H1 (cell line): Measurements from ENCODE around the gene ACER3. TPM values are rescaled to one million over a fixed set of nuclear protein-coding genes. Genes with fewer than 3 reads are reported as not detected.

Experiments
- CTCF ChIA-PET: fragments of 300-600 bp; sonication (Branson Sonifier 250); formaldehyde crosslinking; loops from one replicate; lab custom pipeline; 2021; ENCODE audit not compliant: partially characterized antibody; lab: Charles Lee
- POLR2A ChIA-PET: fragments of 300-600 bp; sonication (Branson Sonifier 250); formaldehyde crosslinking; loops from one replicate; lab custom pipeline; 2021; ENCODE audit warnings: inconsistent platforms; ENCODE audit not compliant: partially characterized antibody; lab: Charles Lee
- DNase-seq, 2 experiments: peaks; one replicate each; pipeline versions ENCODE4 v3.0.0 to v3.0.0-alpha.2; 2010 to 2022; ENCODE audit warnings: low spot score in 2 of 2, low read depth in 1 of 2, mixed read lengths in 1 of 2
- FAIRE-seq: peaks from 2 replicates; lab custom pipeline; 2011; peaks lifted over from hg19 to GRCh38; lab: Jason Lieb, UNC
- H2AFZ ChIP-seq: 2 replicates; pipeline ENCODE4 v1.8.1; 2012; ENCODE audit warnings: low read length, inconsistent platforms
- H2AK5ac ChIP-seq: 2 replicates; pipeline ENCODE4 v1.6.1; 2013; ENCODE audit warnings: low read depth, low read length
- H2BK120ac ChIP-seq: replicated peaks from 2 replicates; pipeline ENCODE3; 2013; ENCODE audit warnings: low read depth, low read length, inconsistent platforms
- H2BK12ac ChIP-seq: 2 replicates; pipeline ENCODE4 v1.6.1; 2013; ENCODE audit warnings: low read depth, low read length
- H2BK15ac ChIP-seq: 2 replicates; pipeline ENCODE4 v1.6.1; 2013; ENCODE audit warnings: low read length
- H2BK20ac ChIP-seq: 2 replicates; pipeline ENCODE4 v1.6.1; 2013; ENCODE audit warnings: low read length
- H2BK5ac ChIP-seq: 2 replicates; pipeline ENCODE4 v1.6.1; 2013; ENCODE audit warnings: low read depth, low read length
- H3K14ac ChIP-seq: 2 replicates; pipeline ENCODE4 v1.6.1; 2013; ENCODE audit warnings: inconsistent platforms; ENCODE audit not compliant: insufficient read length
- H3K18ac ChIP-seq: 2 replicates; pipeline ENCODE4 v1.6.1; 2013; ENCODE audit warnings: low read length; ENCODE audit errors: extremely low read depth
- H3K23ac ChIP-seq: 2 replicates; pipeline ENCODE4 v1.6.1; 2013; ENCODE audit warnings: inconsistent platforms; ENCODE audit not compliant: insufficient read length
- H3K23me2 ChIP-seq: 2 replicates; pipeline ENCODE4 v1.6.1; 2013; ENCODE audit warnings: low read depth, low read length
- H3K27ac ChIP-seq: 2 replicates; pipeline ENCODE4 v1.6.1; 2011; ENCODE audit warnings: low read depth, low read length, inconsistent platforms
- H3K27me3 ChIP-seq, 4 experiments: replicated peaks in 1 of 4; 1 replicate in 1 of 4; 2 replicates in 3 of 4; pipeline versions ENCODE4 v1.6.1 to v1.8.1; 2011 to 2013; ENCODE audit warnings: low read length in 3 of 4, mild to moderate bottlenecking in 3 of 4, inconsistent platforms in 2 of 4, mixed read lengths in 2 of 4, moderate library complexity in 1 of 4; ENCODE audit not compliant: control insufficient read depth in 3 of 4, insufficient read depth in 3 of 4; ENCODE audit errors: extremely low read depth in 1 of 4
- H3K36me3 ChIP-seq, 4 experiments: 2 replicates each; pipeline versions ENCODE4 v1.6.1 to v1.8.1; 2011 to 2013; ENCODE audit warnings: mild to moderate bottlenecking in 4 of 4, low read length in 3 of 4, moderate library complexity in 2 of 4, control low read depth in 1 of 4, inconsistent platforms in 1 of 4; ENCODE audit not compliant: insufficient read depth in 4 of 4, control insufficient read depth in 2 of 4
- H3K4ac ChIP-seq: replicated peaks from 2 replicates; pipeline ENCODE3; 2013; ENCODE audit warnings: low read length, low read depth, mixed read lengths, inconsistent platforms; ENCODE audit not compliant: insufficient read length
- H3K4me1 ChIP-seq, 4 experiments: replicated peaks in 1 of 4; 1 replicate in 1 of 4; 2 replicates in 3 of 4; pipeline versions ENCODE4 v1.6.1 to v1.8.1; 2011 to 2013; ENCODE audit warnings: low read length in 3 of 4, inconsistent platforms in 2 of 4, mixed read lengths in 1 of 4; ENCODE audit not compliant: insufficient read depth in 4 of 4, control insufficient read depth in 3 of 4
- H3K4me2 ChIP-seq, 2 experiments: 2 replicates each; pipeline versions ENCODE4 v1.6.1 to v1.8.1; 2011 to 2013; ENCODE audit warnings: low read depth in 2 of 2, low read length in 2 of 2, control low read depth in 1 of 2, inconsistent platforms in 1 of 2, mild to moderate bottlenecking in 1 of 2; ENCODE audit not compliant: insufficient read depth in 1 of 2
- H3K4me3 ChIP-seq, 4 experiments: fragments of 200-600, 300-600 bp in 1 of 4; sonication (generic), shearing (Covaris generic), sonication (Bioruptor Twin) in 1 of 4; 2 replicates each; pipeline versions ENCODE4 v1.5.1 to v1.8.1; 2011 to 2016; ENCODE audit warnings: low read length in 4 of 4, low read depth in 3 of 4, control low read depth in 2 of 4, inconsistent platforms in 2 of 4, mild to moderate bottlenecking in 2 of 4, mixed read lengths in 1 of 4, moderate library complexity in 1 of 4; ENCODE audit not compliant: insufficient read depth in 2 of 4; ENCODE audit errors: extremely low read depth in 1 of 4
- H3K56ac ChIP-seq: replicated peaks from 2 replicates; pipeline ENCODE3; 2013; ENCODE audit warnings: low read depth, mild to moderate bottlenecking, mixed read lengths, low read length, inconsistent platforms; ENCODE audit not compliant: insufficient read length
- H3K79me1 ChIP-seq: 2 replicates; pipeline ENCODE4 v1.6.1; 2013; ENCODE audit warnings: low read depth, low read length, control low read depth
- H3K79me2 ChIP-seq, 2 experiments: 2 replicates each; pipeline versions ENCODE4 v1.6.1 to v1.8.1; 2012 to 2013; ENCODE audit warnings: low read length in 2 of 2, mild to moderate bottlenecking in 2 of 2, inconsistent platforms in 1 of 2; ENCODE audit not compliant: insufficient read depth in 2 of 2, control insufficient read depth in 1 of 2
- H3K9ac ChIP-seq, 4 experiments: replicated peaks in 1 of 4; 1 replicate in 1 of 4; 2 replicates in 3 of 4; pipeline versions ENCODE4 v1.6.1 to v1.8.1; 2011 to 2013; ENCODE audit warnings: low read depth in 3 of 4, low read length in 3 of 4, control low read depth in 2 of 4, mild to moderate bottlenecking in 2 of 4, moderate library complexity in 2 of 4, inconsistent platforms in 1 of 4; ENCODE audit errors: extremely low read depth in 1 of 4
- H3K9me3 ChIP-seq, 2 experiments: 2 replicates each; pipeline versions ENCODE4 v1.6.1 to v1.8.1; 2012 to 2013; ENCODE audit warnings: mild to moderate bottlenecking in 2 of 2, moderate library complexity in 2 of 2, control low read depth in 1 of 2, inconsistent platforms in 1 of 2, low read depth in 1 of 2, low read length in 1 of 2, mixed read lengths in 1 of 2; ENCODE audit not compliant: insufficient read depth in 2 of 2
- H4K20me1 ChIP-seq, 2 experiments: replicated peaks in 1 of 2; 2 replicates each; pipeline versions ENCODE3 to v1.8.1; 2011 to 2013; ENCODE audit warnings: inconsistent platforms in 2 of 2, low read length in 2 of 2, mild to moderate bottlenecking in 1 of 2; ENCODE audit not compliant: insufficient read depth in 2 of 2, control insufficient read depth in 1 of 2
- H4K5ac ChIP-seq: 2 replicates; pipeline ENCODE4 v1.6.1; 2013; ENCODE audit warnings: low read length, low read depth, mixed read lengths, inconsistent platforms; ENCODE audit not compliant: insufficient read length
- H4K8ac ChIP-seq: 2 replicates; pipeline ENCODE4 v1.8.0; 2013; ENCODE audit warnings: mild to moderate bottlenecking, moderate library complexity, low read length, inconsistent platforms; ENCODE audit not compliant: insufficient read depth; ENCODE audit errors: extremely low read depth
- H4K91ac ChIP-seq: replicated peaks from 2 replicates; pipeline ENCODE3; 2013; ENCODE audit warnings: low read length, mixed read lengths, inconsistent platforms; ENCODE audit not compliant: insufficient read length
- FOSL1 ChIP-seq: IDR thresholded peaks from 2 replicates; pipeline ENCODE4 v1.6.1; 2011; ENCODE audit warnings: mild to moderate bottlenecking, low read depth, low read length, moderate library complexity; ENCODE audit not compliant: insufficient read depth
- POLR2AphosphoS5 ChIP-seq: IDR thresholded peaks from 2 replicates; pipeline ENCODE4 v1.6.1; 2011; ENCODE audit warnings: low read depth, low read length
- YY1 ChIP-seq: IDR thresholded peaks from 2 replicates; pipeline ENCODE4 v1.6.1; 2011; ENCODE audit warnings: low read depth, mild to moderate bottlenecking, low read length
- WGBS, 2 experiments: shearing (Covaris generic) in 1 of 2; methylation state at CpG; one replicate each; pipeline versions ENCODE4 v1.1.6 to v1.1.7; 2013 to 2015; ENCODE audit warnings: low lambda C conversion rate in 2 of 2, mixed read lengths in 2 of 2, inconsistent platforms in 1 of 2, low coverage in 1 of 2, missing lambda C conversion rate in 1 of 2; ENCODE audit not compliant: insufficient replicate concordance in 2 of 2, insufficient coverage in 1 of 2, insufficient read length in 1 of 2; ENCODE audit errors: extremely low coverage in 1 of 2, missing lambda C conversion rate in 1 of 2; 5-methylcytosine and 5-hydroxymethylcytosine counted together
- polyA plus RNA-seq, 7 experiments: library from polyadenylated mRNA; depleted of rRNA in 3 of 7; stranded (reverse) in 5 of 7; unstranded in 2 of 7; fragments of >200 nt in 5 of 7; fragments of 200-250 nt in 2 of 7; gene quantifications; 1 replicate in 5 of 7; 2 replicates in 1 of 7; 4 replicates in 1 of 7; pipeline versions ENCODE4 v1.2.1 to v1.2.3, GENCODE V29; 2011 to 2013; ENCODE audit warnings: missing spikeins in 2 of 7, mixed read lengths in 2 of 7
- total RNA-seq: library from RNA; stranded (reverse); fragmentation: NEBNext Ultra II Directional; extraction: Animal tissue kit (Norgen Biotek cat#: 25700); gene quantifications from 2 replicates; pipeline ENCODE4 v1.2.1, GENCODE V29; 2021

ACER3 gene
- total and polyA plus RNA-seq, 2 of the 8 experiments (the other 6 are each of a cell fraction or from before 2014, with no cell fraction given), result 5.7 to 16.2 TPM

- FAIRE-seq (no peak), DNase-seq (no peak)
- peaks cover 0 to 6% (median 0%) of the 10 kb centered on the region in 4 experiments; a peak in 4 of 7 replicates for H3K4me1 ChIP-seq
- H4K91ac ChIP-seq, result no peak overlapping the region
- no peak overlapping the region for H2AFZ ChIP-seq
- H3K27me3 ChIP-seq, result 0 out of 7 replicates have a peak, but pooled peaks cover 0 to 2% (median 0%) of the 10 kb centered on the region in 4 experiments
- H2BK12ac ChIP-seq, result no peak overlapping the region
- no peak overlapping the region for H3K9ac ChIP-seq
- no peaks in the 10 kb centered on the region for H3K23me2 ChIP-seq
- no peak overlapping the region for H4K5ac ChIP-seq
- H2AK5ac ChIP-seq, result no peak overlapping the region
- H3K9me3 ChIP-seq, result no peaks in the 10 kb centered on the region
- no peak overlapping the region for H2BK5ac ChIP-seq
- H4K20me1 ChIP-seq, result no peaks in the 10 kb centered on the region
- no peaks in the 10 kb centered on the region for H3K79me1 ChIP-seq
- H2BK20ac ChIP-seq, result no peak overlapping the region
- H4K8ac ChIP-seq, result no peak overlapping the region
- no peak overlapping the region for H3K23ac ChIP-seq
- no peaks in the 10 kb centered on the region for H3K79me2 ChIP-seq
- H3K4ac ChIP-seq, result no peak overlapping the region
- no peak overlapping the region for H3K4me3 ChIP-seq
- H3K27ac ChIP-seq, result no peak overlapping the region
- H2BK120ac ChIP-seq, result no peak overlapping the region
- 86% methylated on average over 7 of the region's 7 CpGs; no CpG with 5 or more reads in 1 of the 2 experiments for WGBS, 2 experiments
- H3K18ac ChIP-seq, result no peak overlapping the region
- ChIA-PET POLR2A (interaction anchor here (1.5 kb wide), 1 partner anchor 9 kb away, joined by 5 read pairs; no protein-coding TSS in a partner anchor), CTCF (interaction anchor here (0.6 to 3.1 kb wide), 11 partner anchors 10 to 306 kb away, joined by 3 to 14 read pairs (median 4); no protein-coding TSS in a partner anchor)
- H3K14ac ChIP-seq, result no peak overlapping the region
- TF ChIP-seq POLR2AphosphoS5 (no peak), FOSL1 (no peak), YY1 (no peak)
- TF ChIP-seq, all 59 proteins: peak for 0
- no peaks in the 10 kb centered on the region for H3K36me3 ChIP-seq
- no peak overlapping the region for H2BK15ac ChIP-seq
- H3K4me2 ChIP-seq, result no peak overlapping the region
- H3K56ac ChIP-seq, result no peak overlapping the region
Observed at GRCh38 chr11:77029829-77030228, 169.1 kb downstream of the ACER3 start.
